Epithelial cell of esophagus (primary cell): ENCODE measurements around the gene TEK.
A peak's percentile ranks its signal among the peaks of the same experiment; 100 is the strongest.

ENCODE experiments used
- DNase-seq: peaks from one replicate; pipeline ENCODE4 v3.0.0; 2010; ENCODE audit warnings: low read depth
- H3K4me3 ChIP-seq: 2 replicates; pipeline ENCODE4 v1.5.1; 2011; ENCODE audit warnings: mild to moderate bottlenecking, low read length, control low read depth
- CTCF ChIP-seq: IDR thresholded peaks from 2 replicates; pipeline ENCODE4 v1.5.1; 2011; ENCODE audit warnings: low read depth, mild to moderate bottlenecking, low read length, control low read depth, inconsistent platforms; ENCODE audit not compliant: insufficient read depth; ENCODE audit errors: missing control alignments

The TEK gene

DNA sequence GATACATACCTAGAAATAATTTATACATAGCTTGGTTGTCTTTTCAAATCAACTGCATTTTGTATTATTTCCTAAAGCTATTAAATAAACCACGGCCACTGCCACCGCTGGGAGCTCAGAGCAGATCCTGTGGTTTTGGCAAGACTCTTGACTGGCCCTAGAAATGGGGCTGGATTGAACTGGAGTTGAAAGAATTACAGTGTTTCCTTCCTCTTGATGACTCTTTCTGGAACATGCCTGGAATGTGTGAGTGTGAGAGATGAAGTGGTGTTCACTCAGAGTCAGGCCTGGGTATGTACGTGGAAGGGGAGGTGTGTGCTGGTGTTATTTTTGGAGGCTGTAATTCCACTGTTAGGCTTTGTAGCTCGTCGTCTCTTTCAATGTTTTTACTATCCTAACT lies 45.9 kb downstream of the TEK start:
- DNase-seq, result peak; percentile 85
- TF ChIP-seq CTCF, result no peak
- H3K4me3 ChIP-seq, result no peak overlapping the region

DNA sequence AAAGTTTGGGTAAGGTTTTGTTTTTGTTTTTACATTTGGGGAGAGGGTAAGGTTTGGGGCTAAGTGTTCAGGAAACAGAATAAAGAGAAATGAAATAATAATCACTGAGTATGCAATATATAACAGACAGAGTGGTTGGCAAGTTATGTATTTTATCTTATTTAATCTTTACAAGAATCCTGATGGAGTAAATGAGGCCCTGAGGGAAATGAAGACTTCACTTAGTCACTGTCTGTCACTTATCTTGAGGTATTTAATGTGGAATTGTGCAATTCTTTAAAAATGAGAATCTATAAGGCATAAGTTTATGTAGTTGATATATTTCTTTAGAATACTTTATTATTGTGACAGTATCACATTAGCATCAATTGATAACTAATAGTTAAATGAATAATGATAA lies 48.1 kb downstream of the TEK start:
- no peak for TF ChIP-seq CTCF

GRCh38 chr9:27157736-27158135 lies 48.7 kb downstream of the TEK start:
- TF ChIP-seq CTCF, result no peak
- no peak for DNase-seq
- H3K4me3 ChIP-seq, result no peak overlapping the region

More for the DNA sequence above, 48.1 kb downstream of the TEK start:
- H3K4me3 ChIP-seq, result no peak overlapping the region
- peak; percentile 23 for DNase-seq

DNA sequence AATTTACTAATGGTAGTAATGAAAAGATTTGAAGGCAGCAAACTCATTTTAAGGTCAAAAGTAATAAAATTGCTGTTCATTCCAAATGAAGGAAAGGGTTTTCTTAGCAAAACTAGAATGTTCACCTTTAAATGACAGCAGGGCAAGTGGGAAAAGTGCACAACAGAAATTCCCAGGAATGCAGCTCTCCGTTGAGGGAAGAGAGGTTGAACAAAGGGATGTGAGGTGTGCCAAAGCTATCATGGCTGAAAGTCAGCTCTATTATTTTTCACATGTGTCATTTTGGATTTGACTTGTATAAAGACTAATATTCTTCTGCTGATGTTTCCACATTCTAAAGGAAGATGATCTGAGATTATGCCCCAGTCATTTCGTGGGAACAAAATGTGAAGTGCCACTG lies 51.6 kb downstream of the TEK start:
- no peak overlapping the region for H3K4me3 ChIP-seq
- DNase-seq, result no peak
- TF ChIP-seq CTCF, result no peak

DNA sequence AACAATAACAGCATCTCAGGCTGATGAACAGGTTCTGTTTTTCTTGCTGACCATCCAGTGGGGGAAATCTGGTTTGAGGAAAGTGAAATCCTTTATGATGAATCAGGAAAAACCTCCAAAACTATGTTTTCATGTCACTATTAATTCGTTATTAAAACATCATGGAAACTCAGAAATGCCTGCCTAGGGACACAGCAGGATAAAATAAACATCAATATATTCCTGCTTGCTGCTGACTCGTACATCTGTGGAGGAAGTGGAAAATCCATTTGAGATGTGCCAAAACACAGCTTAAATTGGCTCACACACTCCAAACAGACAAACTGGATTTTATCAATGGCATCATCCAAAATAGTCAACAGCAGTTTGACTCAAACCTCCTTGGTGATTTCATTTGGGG lies 53.0 kb downstream of the TEK start:
- H3K4me3 ChIP-seq, result no peak overlapping the region
- no peak for DNase-seq
- TF ChIP-seq CTCF, result no peak

GRCh38 chr9:27165068-27165467 lies 56.0 kb downstream of the TEK start:
- H3K4me3 ChIP-seq, result no peak overlapping the region
- no peak for TF ChIP-seq CTCF

GRCh38 chr9:27165670-27166069 lies 56.6 kb downstream of the TEK start:
- no peak for TF ChIP-seq CTCF
- DNase-seq, result no peak
- H3K4me3 ChIP-seq, result no peak overlapping the region

More at GRCh38 chr9:27165068-27165467, 56.0 kb downstream of the TEK start:
- no peak for DNase-seq
